ENCODE data around the gene SNAI3. TPM values are rescaled to one million over a fixed set of nuclear protein-coding genes. Genes with fewer than 3 reads are reported as not detected.

SNAI3 gene
- total and polyA plus RNA-seq, 8 donors: 0.55 to 4.2 (median 1.5) TPM; not detected in 3

- no peak for TF ChIP-seq CTCF (IDR thresholded peaks at IDR 0.05)
- no peak for TF ChIP-seq POLR2A (IDR thresholded peaks at IDR 0.05)
- TF ChIP-seq POLR2AphosphoS5 (IDR thresholded peaks at IDR 0.05): no peak
- no peak for TF ChIP-seq EP300 (IDR thresholded peaks at IDR 0.05)
- DNase-seq: no peak
- Histone ChIP-seq H3K4me1 (peaks cover 8 to 32% (median 24%) of the 10 kb centered on the region in 4 donors), H3K4me3 (peak overlapping the region in 1 of 4 donors; percentile 13), H3K27ac (peak overlapping the region in 2 of 5 donors; percentile 17 to 26), H3K36me3 (peaks cover 7 to 21% (median 13%) of the 10 kb centered on the region in 4 donors), H3K27me3 (peaks cover 5 to 56% (median 6%) of the 10 kb centered on the region in 3 donors), H3K9me3 (no peaks in the 10 kb centered on the region)
- WGBS, 5 donors: 53 to 75% (median 67%) methylated on average over 7 to 26 of the region's 26 CpGs
- intact Hi-C loops (cut with DNase I; ENCODE audit: low total_unique reads): no loop called here
These were observed 5.7 kb upstream of the SNAI3 start for GRCh38 chr16:88691924-88692560.

- no peaks in the 10 kb centered on the region for H3K9me3 ChIP-seq
- peaks cover 14 to 40% (median 32%) of the 10 kb centered on the region in 4 donors for H3K4me1 ChIP-seq
- TF ChIP-seq EP300 (IDR thresholded peaks at IDR 0.05) (no peak), POLR2A (IDR thresholded peaks at IDR 0.05) (no peak), CTCF (IDR thresholded peaks at IDR 0.05) (no peak), POLR2AphosphoS5 (IDR thresholded peaks at IDR 0.05) (no peak)
- DNase-seq: no peak
- intact Hi-C loops (cut with DNase I; ENCODE audit: low total_unique reads): no loop called here
- H3K4me3 ChIP-seq: no peak overlapping the region
- peak overlapping the region in 1 of 5 donors; percentile 26 for H3K27ac ChIP-seq
- H3K36me3 ChIP-seq: peaks cover 0 to 13% (median 6%) of the 10 kb centered on the region in 4 donors
- peaks cover 5 to 63% (median 6%) of the 10 kb centered on the region in 3 donors for H3K27me3 ChIP-seq
- 79 to 91% (median 88%) methylated on average over 25 to 33 of the region's 33 CpGs for WGBS, 5 donors
These were observed 5.0 kb upstream of the SNAI3 start for GRCh38 chr16:88691129-88691813.

- TF ChIP-seq POLR2AphosphoS5 (IDR thresholded peaks at IDR 0.05): no peak
- TF ChIP-seq POLR2A (IDR thresholded peaks at IDR 0.05): no peak
- no peak for TF ChIP-seq EP300 (IDR thresholded peaks at IDR 0.05)
- TF ChIP-seq CTCF (IDR thresholded peaks at IDR 0.05): no peak
These were observed 4.2 kb upstream of the SNAI3 start for GRCh38 chr16:88690341-88691128.

More at GRCh38 chr16:88690341-88691128, 4.2 kb upstream of the SNAI3 start:
- intact Hi-C loops (cut with DNase I; ENCODE audit: low total_unique reads): no loop called here
- H3K36me3 ChIP-seq: peaks cover 0 to 6% (median under 1%) of the 10 kb centered on the region in 4 donors
- peaks cover 21 to 47% (median 39%) of the 10 kb centered on the region in 4 donors for H3K4me1 ChIP-seq
- no peak overlapping the region for H3K4me3 ChIP-seq
- H3K27me3 ChIP-seq: peaks cover 5 to 71% (median 13%) of the 10 kb centered on the region in 3 donors
- DNase-seq: no peak
- 81 to 90% (median 84%) methylated on average over 20 to 21 of the region's 21 CpGs for WGBS, 5 donors
- no peaks in the 10 kb centered on the region for H3K9me3 ChIP-seq
- H3K27ac ChIP-seq: no peak overlapping the region

All from stomach (tissue), 9 donors.